ENCODE data around the gene RNF222. TPM values are rescaled to one million over a fixed set of nuclear protein-coding genes. Genes with fewer than 3 reads are reported as not detected.
"Not testable (repeated sequence)": the region's sequence is repeated elsewhere in the genome, so short reads cannot be mapped to it uniquely, and the experiment has no call there.

The RNF222 gene
- total and polyA plus RNA-seq, 2 donors (not counting 1 experiment from before 2014, with no cell fraction given) = not detected

- no peak overlapping the region for H3K9ac ChIP-seq (ENCODE audit: insufficient read depth, low read length)
- TF ChIP-seq CTCF (conservative IDR thresholded peaks at IDR 0.05 in 1 of 2, IDR thresholded peaks at IDR 0.05 in 1 of 2; ENCODE audit: low read depth in 1 of 2, low read length in 2 of 2) (no peak), EZH2 (IDR thresholded peaks at IDR 0.05; ENCODE audit: low read length, missing control alignments) (no peak)
Measured at GRCh38 chr17:8402921-8403536, 5.4 kb upstream of the RNF222 start.

GRCh38 chr17:8401107-8401506, 3.5 kb upstream of the RNF222 start:
- Histone ChIP-seq H2AFZ (ENCODE audit: low read length) (no peak overlapping the region), H3K4me2 (ENCODE audit: extremely low read depth, insufficient read depth, low read length) (no peak overlapping the region), H4K20me1 (ENCODE audit: control insufficient read depth, extremely low read depth, insufficient read depth, low read length) (no peaks in the 10 kb centered on the region), H3K4me1 (ENCODE audit: control insufficient read depth, extremely low read depth, insufficient read depth, low read length) (no peaks in the 10 kb centered on the region), H3K9me3 (ENCODE audit: control insufficient read depth, insufficient read depth, low read depth, low read length) (no peaks in the 10 kb centered on the region), H3K27ac (ENCODE audit: insufficient read depth, low read length) (no peak overlapping the region), H3K4me3 (replicated peaks in 1 of 4; ENCODE audit: control extremely low read depth in 1 of 4, insufficient read depth in 1 of 4, low read depth in 3 of 4, low read length in 4 of 4) (no peak overlapping the region), H3K79me2 (ENCODE audit: control insufficient read depth, insufficient read depth, low read length) (no peaks in the 10 kb centered on the region), H3K36me3 (ENCODE audit: control insufficient read depth, insufficient read depth, low read length) (no peaks in the 10 kb centered on the region), H3K9ac (ENCODE audit: insufficient read depth, low read length) (no peak overlapping the region), H3K27me3 (ENCODE audit: control insufficient read depth, insufficient read depth, low read length) (peaks cover 15% of the 10 kb centered on the region)
- TF ChIP-seq EZH2 (IDR thresholded peaks at IDR 0.05; ENCODE audit: low read length, missing control alignments) (no peak), CTCF (conservative IDR thresholded peaks at IDR 0.05 in 1 of 2, IDR thresholded peaks at IDR 0.05 in 1 of 2; ENCODE audit: low read depth in 1 of 2, low read length in 2 of 2) (no peak)
- DNase-seq (ENCODE audit: low read depth in 2 of 2) = no peak

More at GRCh38 chr17:8402921-8403536, 5.4 kb upstream of the RNF222 start:
- H3K27ac ChIP-seq (ENCODE audit: insufficient read depth, low read length) = no peak overlapping the region
- H3K9me3 ChIP-seq (ENCODE audit: control insufficient read depth, insufficient read depth, low read depth, low read length) = no peaks in the 10 kb centered on the region
- H4K20me1 ChIP-seq (ENCODE audit: control insufficient read depth, extremely low read depth, insufficient read depth, low read length) = no peaks in the 10 kb centered on the region
- H3K4me3 ChIP-seq (replicated peaks in 1 of 4; ENCODE audit: control extremely low read depth in 1 of 4, insufficient read depth in 1 of 4, low read depth in 3 of 4, low read length in 4 of 4) = no peak overlapping the region
- H2AFZ ChIP-seq (ENCODE audit: low read length) = no peak overlapping the region
- peaks cover 9% of the 10 kb centered on the region for H3K27me3 ChIP-seq (ENCODE audit: control insufficient read depth, insufficient read depth, low read length)
- no peaks in the 10 kb centered on the region for H3K36me3 ChIP-seq (ENCODE audit: control insufficient read depth, insufficient read depth, low read length)
- no peak overlapping the region for H3K4me2 ChIP-seq (ENCODE audit: extremely low read depth, insufficient read depth, low read length)
- no peaks in the 10 kb centered on the region for H3K4me1 ChIP-seq (ENCODE audit: control insufficient read depth, extremely low read depth, insufficient read depth, low read length)
- DNase-seq (ENCODE audit: low read depth in 2 of 2) = no peak
- no peaks in the 10 kb centered on the region for H3K79me2 ChIP-seq (ENCODE audit: control insufficient read depth, insufficient read depth, low read length)

- peaks cover 21% of the 10 kb centered on the region for H3K27me3 ChIP-seq (ENCODE audit: control insufficient read depth, insufficient read depth, low read length)
- no peaks in the 10 kb centered on the region for H3K9me3 ChIP-seq (ENCODE audit: control insufficient read depth, insufficient read depth, low read depth, low read length)
- no peaks in the 10 kb centered on the region for H3K36me3 ChIP-seq (ENCODE audit: control insufficient read depth, insufficient read depth, low read length)
- H3K4me2 ChIP-seq (ENCODE audit: extremely low read depth, insufficient read depth, low read length) = no peak overlapping the region
- H3K79me2 ChIP-seq (ENCODE audit: control insufficient read depth, insufficient read depth, low read length) = no peaks in the 10 kb centered on the region
- H3K4me3 ChIP-seq (replicated peaks in 1 of 4; ENCODE audit: control extremely low read depth in 1 of 4, insufficient read depth in 1 of 4, low read depth in 3 of 4, low read length in 4 of 4) = no peak overlapping the region
- no peak overlapping the region for H2AFZ ChIP-seq (ENCODE audit: low read length)
- H3K27ac ChIP-seq (ENCODE audit: insufficient read depth, low read length) = no peak overlapping the region
- H4K20me1 ChIP-seq (ENCODE audit: control insufficient read depth, extremely low read depth, insufficient read depth, low read length) = no peaks in the 10 kb centered on the region
- TF ChIP-seq CTCF (conservative IDR thresholded peaks at IDR 0.05 in 1 of 2, IDR thresholded peaks at IDR 0.05 in 1 of 2; ENCODE audit: low read depth in 1 of 2, low read length in 2 of 2) = no peak
- TF ChIP-seq EZH2 (IDR thresholded peaks at IDR 0.05; ENCODE audit: low read length, missing control alignments) = no peak
- no peak for DNase-seq (ENCODE audit: low read depth in 2 of 2)
- H3K4me1 ChIP-seq (ENCODE audit: control insufficient read depth, extremely low read depth, insufficient read depth, low read length) = no peaks in the 10 kb centered on the region
- H3K9ac ChIP-seq (ENCODE audit: insufficient read depth, low read length) = no peak overlapping the region
Measured at GRCh38 chr17:8398980-8399379, 1.4 kb upstream of the RNF222 start.

- not testable (repeated sequence) for H3K9me3 ChIP-seq (ENCODE audit: control insufficient read depth, insufficient read depth, low read depth, low read length); H3K36me3 ChIP-seq (ENCODE audit: control insufficient read depth, insufficient read depth, low read length); H3K27ac ChIP-seq (ENCODE audit: insufficient read depth, low read length); H4K20me1 ChIP-seq (ENCODE audit: control insufficient read depth, extremely low read depth, insufficient read depth, low read length); H2AFZ ChIP-seq (ENCODE audit: low read length); H3K4me3 ChIP-seq (replicated peaks in 1 of 4; ENCODE audit: control extremely low read depth in 1 of 4, insufficient read depth in 1 of 4, low read depth in 3 of 4, low read length in 4 of 4); H3K79me2 ChIP-seq (ENCODE audit: control insufficient read depth, insufficient read depth, low read length); DNase-seq (ENCODE audit: low read depth in 2 of 2); H3K4me2 ChIP-seq (ENCODE audit: extremely low read depth, insufficient read depth, low read length); H3K9ac ChIP-seq (ENCODE audit: insufficient read depth, low read length); H3K4me1 ChIP-seq (ENCODE audit: control insufficient read depth, extremely low read depth, insufficient read depth, low read length)
- peaks cover 19% of the 10 kb centered on the region for H3K27me3 ChIP-seq (ENCODE audit: control insufficient read depth, insufficient read depth, low read length)
Measured at GRCh38 chr17:8394497-8394896, 3.1 kb downstream of the RNF222 start.

Data from fibroblast of lung (primary cell).